Mesodermal cell (in vitro differentiated cells): ENCODE data around the gene ABCC6.

ENCODE experiments used
- H3K27ac ChIP-seq: 2 replicates; pipeline ENCODE4 v1.7.0; 2013; ENCODE audit warnings: mild to moderate bottlenecking, low read depth, low read length, moderate library complexity; ENCODE audit not compliant: severe bottlenecking
- H3K36me3 ChIP-seq: 2 replicates; pipeline ENCODE4 v1.7.1; 2013; ENCODE audit warnings: mild to moderate bottlenecking, low read length, moderate library complexity; ENCODE audit not compliant: control insufficient read depth, insufficient read depth
- H3K4me1 ChIP-seq: one replicate; pipeline ENCODE4 v1.7.1; 2013; ENCODE audit warnings: mild to moderate bottlenecking, low read length; ENCODE audit not compliant: insufficient read depth, control insufficient read depth, poor library complexity, severe bottlenecking
- H3K4me3 ChIP-seq: 2 replicates; pipeline ENCODE4 v1.7.0; 2013; ENCODE audit warnings: low read length, control low read depth, mild to moderate bottlenecking; ENCODE audit not compliant: insufficient read depth, poor library complexity, severe bottlenecking; ENCODE audit errors: extremely low read depth
- H3K9me3 ChIP-seq: 2 replicates; pipeline ENCODE4 v1.7.1; 2013; ENCODE audit warnings: mild to moderate bottlenecking, low read length, moderate library complexity; ENCODE audit not compliant: control insufficient read depth
- WGBS, 2 experiments: methylation state at CpG; one replicate each; pipeline ENCODE4 v1.1.5; 2013; ENCODE audit warnings: missing lambda C conversion rate in 2 of 2; ENCODE audit not compliant: insufficient coverage in 2 of 2; 5-methylcytosine and 5-hydroxymethylcytosine counted together

The ABCC6 gene

DNA sequence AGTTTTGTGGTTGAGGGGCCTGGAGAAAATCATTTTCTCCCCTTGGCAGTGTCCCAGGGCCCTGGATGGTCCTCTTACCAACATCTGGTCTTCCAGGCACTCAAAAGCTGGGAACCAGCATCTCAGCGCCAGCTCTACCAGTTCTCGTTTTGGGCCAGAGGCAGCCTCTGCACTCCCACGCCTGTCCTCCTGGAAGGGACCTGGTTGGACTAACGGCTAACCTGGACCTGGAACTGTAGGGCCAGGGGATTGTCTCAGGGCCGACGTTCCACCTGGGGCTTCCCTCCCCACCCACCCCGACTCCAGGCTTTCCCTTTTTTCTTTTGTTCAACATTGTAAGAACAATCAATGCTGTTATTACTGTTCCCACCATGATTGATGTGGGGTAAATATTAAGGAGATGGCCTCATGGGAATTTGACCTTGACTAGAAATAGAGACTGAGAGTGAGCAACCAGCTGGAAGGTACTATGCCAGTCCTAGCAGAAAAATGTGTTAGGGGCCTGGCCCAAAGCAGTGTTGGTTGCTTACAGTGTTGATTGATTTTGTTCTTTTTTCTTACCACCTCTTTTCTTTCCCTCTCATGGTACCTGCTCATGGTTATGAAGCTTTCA is 81.4 kb downstream of the ABCC6 start:
- Histone ChIP-seq H3K4me3 (no peak overlapping the region), H3K27ac (no peak overlapping the region), H3K9me3 (no peaks in the 10 kb centered on the region), H3K4me1 (no peaks in the 10 kb centered on the region), H3K36me3 (peaks cover 55% of the 10 kb centered on the region)
- 95 to 98% methylated on average over 3 to 6 of the region's 7 CpGs for WGBS, 2 experiments

DNA sequence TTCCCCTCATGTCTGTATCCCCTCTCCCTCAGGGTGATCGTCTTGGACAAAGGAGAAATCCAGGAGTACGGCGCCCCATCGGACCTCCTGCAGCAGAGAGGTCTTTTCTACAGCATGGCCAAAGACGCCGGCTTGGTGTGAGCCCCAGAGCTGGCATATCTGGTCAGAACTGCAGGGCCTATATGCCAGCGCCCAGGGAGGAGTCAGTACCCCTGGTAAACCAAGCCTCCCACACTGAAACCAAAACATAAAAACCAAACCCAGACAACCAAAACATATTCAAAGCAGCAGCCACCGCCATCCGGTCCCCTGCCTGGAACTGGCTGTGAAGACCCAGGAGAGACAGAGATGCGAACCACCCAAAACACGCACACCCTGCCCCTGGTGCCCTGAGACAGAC is 82.2 kb downstream of the ABCC6 start:
- Histone ChIP-seq H3K27ac (no peak overlapping the region), H3K9me3 (no peaks in the 10 kb centered on the region), H3K4me3 (no peak overlapping the region), H3K36me3 (peaks cover 62% of the 10 kb centered on the region), H3K4me1 (no peaks in the 10 kb centered on the region)
- 94 to 95% methylated on average over 7 to 9 of the region's 11 CpGs for WGBS, 2 experiments

DNA sequence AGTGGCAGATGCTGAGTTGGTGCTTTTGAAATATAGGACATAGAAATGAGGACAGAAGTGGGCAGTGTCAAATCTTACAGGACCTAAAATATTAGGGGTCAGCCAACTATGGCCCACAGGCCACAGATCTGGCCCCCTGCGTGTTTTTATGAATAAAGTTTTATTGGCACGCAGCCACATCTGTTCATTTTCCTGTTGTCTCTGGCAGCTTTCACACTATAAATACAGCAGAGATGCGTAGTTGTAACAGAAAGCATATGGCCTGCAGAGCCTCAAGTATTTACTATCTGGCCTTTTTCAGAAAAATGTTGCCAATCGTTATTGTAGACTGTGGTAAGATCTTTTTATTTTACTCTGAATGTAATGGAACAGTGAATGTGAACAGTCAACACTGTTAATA is 82.8 kb downstream of the ABCC6 start:
- no peak overlapping the region for H3K4me3 ChIP-seq
- H3K9me3 ChIP-seq = no peaks in the 10 kb centered on the region
- peaks cover 68% of the 10 kb centered on the region for H3K36me3 ChIP-seq
- WGBS, 2 experiments = 100% methylated on average over 1 to 3 of the region's 4 CpGs
- H3K27ac ChIP-seq = no peak overlapping the region
- no peaks in the 10 kb centered on the region for H3K4me1 ChIP-seq

DNA sequence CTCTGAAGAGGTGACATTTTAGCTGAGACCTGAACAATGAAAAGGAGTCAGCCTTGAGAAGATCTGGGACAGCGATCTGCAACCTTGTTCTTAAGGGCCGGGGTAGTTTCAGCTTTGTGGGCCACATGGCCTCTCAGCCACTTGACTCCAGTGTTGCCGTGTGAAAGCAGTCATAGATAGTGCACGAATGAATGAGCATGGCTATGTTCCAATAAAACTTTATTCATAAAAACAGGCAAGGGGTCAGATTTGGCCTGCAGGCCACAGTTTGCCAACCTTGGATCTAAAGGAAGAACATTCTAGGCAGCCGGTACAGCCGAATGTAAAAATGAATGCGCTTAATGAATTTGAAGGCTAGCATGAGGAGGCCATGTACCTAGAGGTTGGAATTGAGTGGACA is 83.5 kb downstream of the ABCC6 start:
- peaks cover 76% of the 10 kb centered on the region for H3K36me3 ChIP-seq
- no peaks in the 10 kb centered on the region for H3K9me3 ChIP-seq
- H3K4me1 ChIP-seq = no peaks in the 10 kb centered on the region
- 94 to 99% methylated on average over 7 of the region's 7 CpGs for WGBS, 2 experiments
- no peak overlapping the region for H3K4me3 ChIP-seq
- no peak overlapping the region for H3K27ac ChIP-seq

DNA sequence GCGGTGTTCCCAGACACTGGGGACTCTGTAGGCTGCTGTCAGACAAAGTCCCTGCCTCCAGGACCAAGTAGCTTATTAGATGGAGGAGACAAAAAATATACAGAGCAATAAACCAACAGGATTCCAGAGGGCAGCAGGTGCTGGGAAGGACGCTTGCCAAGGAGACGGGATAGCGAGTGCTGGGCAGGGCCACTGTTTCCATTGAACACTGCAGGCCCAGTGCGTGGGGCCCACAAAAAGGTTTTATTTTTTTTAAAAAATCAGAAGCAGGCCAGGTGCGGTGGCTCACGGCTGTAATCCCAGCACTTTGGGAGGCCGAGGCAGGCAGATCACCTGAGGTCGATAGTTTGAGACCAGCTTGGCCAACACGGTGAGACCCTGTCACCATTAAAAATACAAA is 84.2 kb downstream of the ABCC6 start:
- no peak overlapping the region for H3K4me3 ChIP-seq
- H3K9me3 ChIP-seq = no peaks in the 10 kb centered on the region
- H3K4me1 ChIP-seq = no peaks in the 10 kb centered on the region
- WGBS, 2 experiments = 97 to 99% methylated on average over 7 to 8 of the region's 10 CpGs
- H3K27ac ChIP-seq = no peak overlapping the region
- peaks cover 79% of the 10 kb centered on the region for H3K36me3 ChIP-seq

DNA sequence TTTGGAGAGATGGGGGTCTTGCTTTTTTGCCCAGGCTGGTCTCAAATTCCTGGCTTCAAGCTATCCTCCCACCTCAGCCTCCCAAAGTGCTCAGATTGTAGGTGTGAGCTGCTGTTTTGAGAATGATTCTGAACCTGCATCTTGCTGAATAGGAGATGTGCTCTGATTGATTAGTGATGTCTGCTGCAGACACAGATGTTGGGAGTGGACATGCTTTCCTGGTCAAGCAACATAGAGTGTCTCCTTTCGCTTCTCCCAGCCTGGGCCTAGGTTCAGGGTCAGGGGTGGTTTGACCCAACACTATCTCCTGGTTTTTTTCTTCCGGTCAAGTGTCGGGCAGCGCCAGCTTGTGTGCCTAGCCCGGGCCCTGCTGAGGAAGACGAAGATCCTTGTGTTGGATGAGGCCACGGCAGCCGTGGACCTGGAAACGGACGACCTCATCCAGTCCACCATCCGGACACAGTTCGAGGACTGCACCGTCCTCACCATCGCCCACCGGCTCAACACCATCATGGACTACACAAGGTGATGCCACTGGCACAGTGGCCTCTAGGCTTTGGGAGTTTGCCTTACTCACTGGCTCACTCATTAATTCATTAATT is 85.2 kb downstream of the ABCC6 start:
- Histone ChIP-seq H3K4me1 (no peaks in the 10 kb centered on the region), H3K36me3 (peaks cover 83% of the 10 kb centered on the region), H3K9me3 (no peaks in the 10 kb centered on the region), H3K4me3 (no peak overlapping the region), H3K27ac (no peak overlapping the region)
- WGBS, 2 experiments = 96 to 98% methylated on average over 15 of the region's 15 CpGs

DNA sequence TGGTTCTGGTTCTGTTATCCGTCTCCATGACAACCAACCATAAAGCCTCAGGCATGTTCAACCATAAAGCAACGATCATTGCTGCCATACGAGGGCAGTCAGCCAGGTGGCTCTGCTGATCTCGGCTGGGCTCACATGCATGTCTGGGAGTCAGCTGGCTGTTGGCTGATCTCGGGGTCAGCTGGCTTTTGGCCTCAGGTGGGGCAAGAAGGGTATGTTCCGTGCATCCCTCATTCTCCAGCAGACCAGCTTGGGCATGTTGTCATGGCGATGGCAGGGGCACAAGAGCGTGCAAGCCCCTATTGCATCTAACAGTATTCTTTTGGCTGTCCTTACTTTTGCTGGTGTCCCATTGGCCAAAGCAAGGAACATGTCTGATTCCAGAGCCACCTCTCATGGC is 86.2 kb downstream of the ABCC6 start:
- Histone ChIP-seq H3K9me3 (no peaks in the 10 kb centered on the region), H3K36me3 (peaks cover 92% of the 10 kb centered on the region), H3K4me3 (no peak overlapping the region)

DNA sequence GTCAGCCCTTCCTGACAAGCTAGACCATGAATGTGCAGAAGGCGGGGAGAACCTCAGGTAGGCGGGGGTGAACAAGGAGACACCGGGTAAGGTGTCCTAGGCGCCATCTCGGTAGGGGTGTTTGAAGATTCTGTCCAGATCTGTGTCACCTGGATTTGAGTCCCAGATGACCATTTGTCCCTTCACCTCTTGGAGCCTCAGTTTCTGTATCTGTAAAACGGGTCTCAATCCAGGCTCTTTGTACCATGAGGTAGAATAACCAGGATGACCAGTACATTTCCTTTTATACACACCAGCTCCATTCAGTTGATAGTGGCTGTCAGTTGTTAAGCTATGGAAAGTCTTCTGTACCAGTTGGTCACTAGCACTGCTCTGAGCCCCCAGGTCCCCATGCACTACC is 86.7 kb downstream of the ABCC6 start:
- H3K4me3 ChIP-seq = no peak overlapping the region
- H3K4me1 ChIP-seq = no peaks in the 10 kb centered on the region
- peaks cover 95% of the 10 kb centered on the region for H3K36me3 ChIP-seq
- H3K27ac ChIP-seq = no peak overlapping the region
- H3K9me3 ChIP-seq = no peaks in the 10 kb centered on the region
- WGBS, 2 experiments = 96 to 97% methylated on average over 6 of the region's 6 CpGs

More for the DNA sequence above, 86.2 kb downstream of the ABCC6 start:
- Histone ChIP-seq H3K27ac (no peak overlapping the region), H3K4me1 (no peaks in the 10 kb centered on the region)
- WGBS, 2 experiments = 92% methylated on average over 7 of the region's 8 CpGs

DNA sequence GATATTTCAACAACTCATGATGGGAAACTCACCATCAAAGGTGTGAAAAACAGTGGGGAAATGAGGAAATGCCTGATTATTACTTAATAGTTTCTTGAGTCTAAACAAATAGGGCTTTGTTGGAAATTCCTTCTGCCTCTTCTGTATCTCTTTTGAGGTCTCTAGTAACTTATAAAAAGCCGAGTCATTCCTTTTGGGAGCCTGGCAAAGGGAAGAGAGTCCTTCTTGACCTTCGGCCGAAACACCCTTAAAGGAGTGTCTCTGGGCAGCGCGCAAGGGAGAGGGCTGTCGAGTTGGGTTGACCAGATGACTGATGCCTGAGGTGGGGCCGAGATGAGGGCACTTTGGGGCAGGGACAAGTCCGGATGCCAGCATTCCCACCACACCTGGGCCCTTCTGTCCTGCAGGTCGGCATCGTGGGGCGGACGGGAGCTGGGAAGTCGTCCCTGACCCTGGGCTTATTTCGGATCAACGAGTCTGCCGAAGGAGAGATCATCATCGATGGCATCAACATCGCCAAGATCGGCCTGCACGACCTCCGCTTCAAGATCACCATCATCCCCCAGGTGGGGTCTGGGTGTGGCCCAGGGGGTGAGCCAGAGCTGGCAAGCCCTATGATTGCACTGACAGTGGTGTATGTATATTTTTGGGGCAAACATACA is 89.2 kb downstream of the ABCC6 start:
- 96 to 97% methylated on average over 14 to 21 of the region's 21 CpGs for WGBS, 2 experiments
- H3K36me3 ChIP-seq = peaks cover 81% of the 10 kb centered on the region

DNA sequence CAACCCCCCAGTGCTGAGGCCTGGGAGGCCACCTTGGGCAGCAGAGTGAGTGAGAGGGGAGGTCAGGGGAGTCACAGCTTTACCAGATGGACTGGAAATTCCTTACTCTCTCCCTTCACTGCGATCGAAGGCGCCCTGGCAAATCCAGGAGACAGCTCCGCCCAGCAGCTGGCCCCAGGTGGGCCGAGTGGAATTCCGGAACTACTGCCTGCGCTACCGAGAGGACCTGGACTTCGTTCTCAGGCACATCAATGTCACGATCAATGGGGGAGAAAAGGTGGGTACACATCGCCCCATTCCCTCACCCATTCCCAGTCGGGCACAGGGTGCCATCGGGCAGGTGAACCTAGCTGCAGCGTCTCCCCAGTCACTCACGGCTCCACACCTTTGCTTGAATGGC is 91.6 kb downstream of the ABCC6 start:
- Histone ChIP-seq H3K4me1 (no peaks in the 10 kb centered on the region), H3K9me3 (no peaks in the 10 kb centered on the region), H3K36me3 (peaks cover 71% of the 10 kb centered on the region), H3K4me3 (no peak overlapping the region), H3K27ac (no peak overlapping the region)
- 97% methylated on average over 7 to 15 of the region's 15 CpGs for WGBS, 2 experiments

More for the DNA sequence above, 89.2 kb downstream of the ABCC6 start:
- H3K4me1 ChIP-seq = no peaks in the 10 kb centered on the region
- no peak overlapping the region for H3K4me3 ChIP-seq
- no peak overlapping the region for H3K27ac ChIP-seq
- no peaks in the 10 kb centered on the region for H3K9me3 ChIP-seq

DNA sequence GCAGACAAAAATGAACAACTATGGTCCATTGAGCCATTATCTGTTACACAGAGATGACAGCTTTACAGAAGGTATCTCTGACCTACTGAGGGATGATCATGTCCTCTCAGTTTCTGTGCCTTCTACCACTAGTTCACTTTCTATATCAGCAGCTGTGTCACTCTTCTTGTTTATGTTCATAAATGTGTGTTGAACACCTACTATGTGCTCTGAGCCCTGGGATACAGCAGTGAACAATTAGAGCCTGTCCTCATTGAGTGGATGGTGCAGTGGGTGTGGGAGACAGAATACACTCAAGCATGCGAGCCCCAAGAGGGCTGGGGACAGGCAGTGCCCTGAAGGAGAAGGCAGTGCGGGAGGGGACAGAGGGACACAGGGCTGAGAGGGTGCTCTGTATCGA is 92.1 kb downstream of the ABCC6 start:
- Histone ChIP-seq H3K36me3 (peaks cover 66% of the 10 kb centered on the region), H3K9me3 (no peaks in the 10 kb centered on the region), H3K4me1 (no peaks in the 10 kb centered on the region), H3K27ac (no peak overlapping the region), H3K4me3 (no peak overlapping the region)
- WGBS, 2 experiments = 93 to 94% methylated on average over 2 to 3 of the region's 3 CpGs
